ENCODE data around the gene SARS1.
"Not testable (repeated sequence)": the region's sequence is repeated elsewhere in the genome, so short reads cannot be mapped to it uniquely, and the experiment has no call there.

DNA sequence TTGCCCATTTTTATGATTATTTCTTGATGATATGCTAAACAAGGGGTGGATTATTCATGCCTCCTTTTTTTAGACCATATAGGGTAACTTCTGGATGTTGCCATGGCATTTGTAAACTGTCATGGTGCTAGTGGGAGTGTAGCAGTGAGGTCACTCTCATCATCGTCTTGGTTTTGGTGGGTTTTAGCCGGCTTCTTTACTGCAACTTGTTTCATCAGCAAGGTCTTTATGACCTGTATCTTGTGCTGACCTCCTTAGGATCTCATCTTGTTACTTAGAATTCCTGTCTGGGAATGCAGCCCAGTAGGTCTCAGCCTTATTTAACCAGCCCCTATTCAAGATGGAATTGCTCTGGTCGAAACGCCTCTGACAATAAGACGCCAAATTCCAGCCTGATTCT is 73.0 kb downstream of the SARS1 start:
- TF ChIP-seq, protein P1, sequence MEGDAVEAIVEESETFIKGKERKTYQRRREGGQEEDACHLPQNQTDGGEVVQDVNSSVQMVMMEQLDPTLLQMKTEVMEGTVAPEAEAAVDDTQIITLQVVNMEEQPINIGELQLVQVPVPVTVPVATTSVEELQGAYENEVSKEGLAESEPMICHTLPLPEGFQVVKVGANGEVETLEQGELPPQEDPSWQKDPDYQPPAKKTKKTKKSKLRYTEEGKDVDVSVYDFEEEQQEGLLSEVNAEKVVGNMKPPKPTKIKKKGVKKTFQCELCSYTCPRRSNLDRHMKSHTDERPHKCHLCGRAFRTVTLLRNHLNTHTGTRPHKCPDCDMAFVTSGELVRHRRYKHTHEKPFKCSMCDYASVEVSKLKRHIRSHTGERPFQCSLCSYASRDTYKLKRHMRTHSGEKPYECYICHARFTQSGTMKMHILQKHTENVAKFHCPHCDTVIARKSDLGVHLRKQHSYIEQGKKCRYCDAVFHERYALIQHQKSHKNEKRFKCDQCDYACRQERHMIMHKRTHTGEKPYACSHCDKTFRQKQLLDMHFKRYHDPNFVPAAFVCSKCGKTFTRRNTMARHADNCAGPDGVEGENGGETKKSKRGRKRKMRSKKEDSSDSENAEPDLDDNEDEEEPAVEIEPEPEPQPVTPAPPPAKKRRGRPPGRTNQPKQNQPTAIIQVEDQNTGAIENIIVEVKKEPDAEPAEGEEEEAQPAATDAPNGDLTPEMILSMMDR (IDR thresholded peaks at IDR 0.05; ENCODE audit: borderline replicate concordance, extremely low read depth, low read length, poor library complexity, severe bottlenecking) = not testable (repeated sequence)
- TF ChIP-seq EZH2 (IDR thresholded peaks at IDR 0.05; ENCODE audit: borderline replicate concordance, low read depth, low read length, severe bottlenecking) = not testable (repeated sequence)

All from DND-41 (cell line).